Measurements from ENCODE around the gene ERRFI1. TPM values are rescaled to one million over a fixed set of nuclear protein-coding genes. Genes with fewer than 3 reads are reported as not detected.
A peak's percentile ranks its signal among the peaks of the same experiment; 100 is the strongest.

The ERRFI1 gene
- total RNA-seq, 6 experiments from 2014 or later, result 15.8 to 25.5 (median 19.0) TPM

GRCh38 chr1:7962636-7963377, 63.3 kb downstream of the ERRFI1 start:
- peaks cover 25% of the 10 kb centered on the region for H3K36me3 Mint-ChIP-seq (ENCODE audit: low read depth)
- TF ChIP-seq CTCF (IDR thresholded peaks at IDR 0.05), result no peak
- peaks cover 19% of the 10 kb centered on the region for H3K4me1 Mint-ChIP-seq (ENCODE audit: low read depth)
- peak overlapping the region; percentile 99 for H3K4me3 Mint-ChIP-seq
- no peaks in the 10 kb centered on the region; the same call in 1 of the 2 replicates for H3K27me3 Mint-ChIP-seq (ENCODE audit: insufficient read depth)
- no peaks in the 10 kb centered on the region for H3K9me3 Mint-ChIP-seq
- DNase-seq, result no peak
- H3K27ac Mint-ChIP-seq, result peak overlapping the region; percentile 94

- no peaks in the 10 kb centered on the region for H3K9me3 Mint-ChIP-seq
- H3K27ac Mint-ChIP-seq, result peak overlapping the region; percentile 94
- no peaks in the 10 kb centered on the region; the same call in 1 of the 2 replicates for H3K27me3 Mint-ChIP-seq (ENCODE audit: insufficient read depth)
- H3K36me3 Mint-ChIP-seq (ENCODE audit: low read depth), result peaks cover 21% of the 10 kb centered on the region
- H3K4me3 Mint-ChIP-seq, result peak overlapping the region; percentile 99
- DNase-seq, result no peak
- H3K4me1 Mint-ChIP-seq (ENCODE audit: low read depth), result peaks cover 24% of the 10 kb centered on the region
- no peak for TF ChIP-seq CTCF (IDR thresholded peaks at IDR 0.05)
Measured at GRCh38 chr1:7962014-7962335, 64.1 kb downstream of the ERRFI1 start.

Other genes starting within 250 kb of the ERRFI1 start
- 1 to 10 TPM; 5.7 to 8.1 (median 7.7) TPM for gene PER3, start 242.0 kb downstream of the ERRFI1 start, total RNA-seq (2021; fragmentation: NEBNext Ultra II Directional; extraction: Animal tissue kit (Norgen Biotek cat#: 25700))
- not detected for gene UTS2, start 173.2 kb downstream of the ERRFI1 start, total RNA-seq (2021; fragmentation: NEBNext Ultra II Directional; extraction: Animal tissue kit (Norgen Biotek cat#: 25700))
- not detected for gene TNFRSF9, start 85.5 kb downstream of the ERRFI1 start, total RNA-seq (2021; fragmentation: NEBNext Ultra II Directional; extraction: Animal tissue kit (Norgen Biotek cat#: 25700))
- gene PARK7, start 64.6 kb downstream of the ERRFI1 start, total RNA-seq (2021; fragmentation: NEBNext Ultra II Directional; extraction: Animal tissue kit (Norgen Biotek cat#: 25700)), result 100 to 1,000 TPM; 331 to 377 (median 362) TPM

Data from HFFc6 (cell line).